Activated gamma-delta T cell treated with anti-CD3 and anti-CD28 coated beads, Interleukin-2, amount 50 U/mL, for 16 hours (primary cell): ENCODE measurements around the gene NRP1.
"Not testable (repeated sequence)": the region's sequence is repeated elsewhere in the genome, so short reads cannot be mapped to it uniquely, and the experiment has no call there.

Experiments
- DNase-seq: peaks from one replicate; pipeline ENCODE4 v3.0.0-alpha.2; 2020; ENCODE audit warnings: low read depth

Gene NRP1

GRCh38 chr10:33237736-33238624 lies 96.5 kb downstream of the NRP1 start:
- no peak for DNase-seq

GRCh38 chr10:33236916-33237315 lies 97.6 kb downstream of the NRP1 start:
- no peak for DNase-seq

GRCh38 chr10:33235951-33236350 lies 98.5 kb downstream of the NRP1 start:
- no peak for DNase-seq

- DNase-seq: no peak
Measured at GRCh38 chr10:33235251-33235884, 99.1 kb downstream of the NRP1 start.

- no peak for DNase-seq
Measured at GRCh38 chr10:33234831-33235237, 99.6 kb downstream of the NRP1 start.

- no peak for DNase-seq
Measured at GRCh38 chr10:33233635-33234034, 100.8 kb downstream of the NRP1 start.

- DNase-seq: no peak
Measured at GRCh38 chr10:33233221-33233620, 101.2 kb downstream of the NRP1 start.

- no peak for DNase-seq
Measured at GRCh38 chr10:33231621-33232350, 102.7 kb downstream of the NRP1 start.

- no peak for DNase-seq
Measured at GRCh38 chr10:33229949-33230267, 104.6 kb downstream of the NRP1 start.

- no peak for DNase-seq
Measured at GRCh38 chr10:33229252-33229948, 105.1 kb downstream of the NRP1 start.

GRCh38 chr10:33228426-33228825 lies 106.0 kb downstream of the NRP1 start:
- DNase-seq: no peak

- DNase-seq: no peak
Measured at GRCh38 chr10:33227489-33227888, 107.0 kb downstream of the NRP1 start.

GRCh38 chr10:33224251-33224965 lies 110.1 kb downstream of the NRP1 start:
- DNase-seq: no peak

GRCh38 chr10:33223326-33224000 lies 111.0 kb downstream of the NRP1 start:
- DNase-seq: no peak

- DNase-seq: not testable (repeated sequence)
Measured at GRCh38 chr10:33222304-33222703, 112.2 kb downstream of the NRP1 start.

GRCh38 chr10:33217854-33218253 lies 116.6 kb downstream of the NRP1 start:
- DNase-seq: no peak

- DNase-seq: no peak
Measured at GRCh38 chr10:33216661-33217427, 117.6 kb downstream of the NRP1 start.

GRCh38 chr10:33215635-33216034 lies 118.8 kb downstream of the NRP1 start:
- DNase-seq: no peak

GRCh38 chr10:33215154-33215553 lies 119.3 kb downstream of the NRP1 start:
- DNase-seq: no peak

GRCh38 chr10:33214174-33214573 lies 120.3 kb downstream of the NRP1 start:
- DNase-seq: no peak
